ENCODE measurements around the gene KCND3.

Gene KCND3

GRCh38 chr1:111978695-111979094 lies 10.8 kb downstream of the KCND3 start:
- no peak for DNase-seq (ENCODE audit: low spot score)
- Histone ChIP-seq H3K4me3 (ENCODE audit: severe bottlenecking) (no peak overlapping the region), H3K27me3 (ENCODE audit: insufficient read depth, poor library complexity, severe bottlenecking) (peaks cover 5% of the 10 kb centered on the region), H3K27ac (ENCODE audit: poor library complexity, severe bottlenecking) (no peak overlapping the region), H3K4me1 (ENCODE audit: insufficient read depth, poor library complexity, severe bottlenecking) (no peaks in the 10 kb centered on the region), H3K9me3 (ENCODE audit: severe bottlenecking) (no peaks in the 10 kb centered on the region), H3K36me3 (ENCODE audit: low read depth) (no peaks in the 10 kb centered on the region)
- no peak for ATAC-seq (ENCODE audit: low read depth)
- TF ChIP-seq, protein P1, sequence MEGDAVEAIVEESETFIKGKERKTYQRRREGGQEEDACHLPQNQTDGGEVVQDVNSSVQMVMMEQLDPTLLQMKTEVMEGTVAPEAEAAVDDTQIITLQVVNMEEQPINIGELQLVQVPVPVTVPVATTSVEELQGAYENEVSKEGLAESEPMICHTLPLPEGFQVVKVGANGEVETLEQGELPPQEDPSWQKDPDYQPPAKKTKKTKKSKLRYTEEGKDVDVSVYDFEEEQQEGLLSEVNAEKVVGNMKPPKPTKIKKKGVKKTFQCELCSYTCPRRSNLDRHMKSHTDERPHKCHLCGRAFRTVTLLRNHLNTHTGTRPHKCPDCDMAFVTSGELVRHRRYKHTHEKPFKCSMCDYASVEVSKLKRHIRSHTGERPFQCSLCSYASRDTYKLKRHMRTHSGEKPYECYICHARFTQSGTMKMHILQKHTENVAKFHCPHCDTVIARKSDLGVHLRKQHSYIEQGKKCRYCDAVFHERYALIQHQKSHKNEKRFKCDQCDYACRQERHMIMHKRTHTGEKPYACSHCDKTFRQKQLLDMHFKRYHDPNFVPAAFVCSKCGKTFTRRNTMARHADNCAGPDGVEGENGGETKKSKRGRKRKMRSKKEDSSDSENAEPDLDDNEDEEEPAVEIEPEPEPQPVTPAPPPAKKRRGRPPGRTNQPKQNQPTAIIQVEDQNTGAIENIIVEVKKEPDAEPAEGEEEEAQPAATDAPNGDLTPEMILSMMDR (IDR thresholded peaks at IDR 0.05; ENCODE audit: poor library complexity, severe bottlenecking), result no peak

DNA sequence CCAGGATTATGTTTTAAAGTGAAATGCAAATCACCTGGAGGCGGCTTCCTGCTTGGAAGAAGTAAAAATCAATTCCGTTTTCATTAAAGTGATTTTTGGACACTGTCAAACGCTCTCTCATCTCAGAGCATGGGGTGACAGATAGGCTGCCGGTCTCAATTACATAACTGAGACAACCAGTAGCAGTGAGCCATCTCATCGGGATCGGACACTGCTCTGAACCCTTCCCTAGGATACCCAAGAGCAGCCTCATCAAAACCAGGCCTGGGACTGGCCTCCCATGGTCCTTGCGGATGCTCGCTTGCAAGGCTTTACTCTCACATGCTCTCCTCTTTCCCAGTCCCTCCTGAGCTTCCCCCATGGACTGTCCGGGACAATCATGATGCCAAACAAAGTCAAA lies 12.1 kb downstream of the KCND3 start:
- H3K27ac ChIP-seq (ENCODE audit: poor library complexity, severe bottlenecking), result no peak overlapping the region
- H3K36me3 ChIP-seq (ENCODE audit: low read depth), result no peaks in the 10 kb centered on the region
- H3K27me3 ChIP-seq (ENCODE audit: insufficient read depth, poor library complexity, severe bottlenecking), result peaks cover 5% of the 10 kb centered on the region
- no peaks in the 10 kb centered on the region for H3K9me3 ChIP-seq (ENCODE audit: severe bottlenecking)
- TF ChIP-seq, protein P1 (IDR thresholded peaks at IDR 0.05; ENCODE audit: poor library complexity, severe bottlenecking), result no peak
- no peaks in the 10 kb centered on the region for H3K4me1 ChIP-seq (ENCODE audit: insufficient read depth, poor library complexity, severe bottlenecking)
- ATAC-seq (ENCODE audit: low read depth) (no peak), DNase-seq (ENCODE audit: low spot score) (no peak)
- H3K4me3 ChIP-seq (ENCODE audit: severe bottlenecking), result no peak overlapping the region

GRCh38 chr1:111976842-111977241 lies 12.6 kb downstream of the KCND3 start:
- no peaks in the 10 kb centered on the region for H3K36me3 ChIP-seq (ENCODE audit: low read depth)
- no peak for ATAC-seq (ENCODE audit: low read depth)
- H3K27ac ChIP-seq (ENCODE audit: poor library complexity, severe bottlenecking), result no peak overlapping the region
- no peak overlapping the region for H3K4me3 ChIP-seq (ENCODE audit: severe bottlenecking)
- no peaks in the 10 kb centered on the region for H3K4me1 ChIP-seq (ENCODE audit: insufficient read depth, poor library complexity, severe bottlenecking)
- peaks cover 5% of the 10 kb centered on the region for H3K27me3 ChIP-seq (ENCODE audit: insufficient read depth, poor library complexity, severe bottlenecking)
- H3K9me3 ChIP-seq (ENCODE audit: severe bottlenecking), result no peaks in the 10 kb centered on the region
- no peak for DNase-seq (ENCODE audit: low spot score)
- TF ChIP-seq, protein P1 (IDR thresholded peaks at IDR 0.05; ENCODE audit: poor library complexity, severe bottlenecking), result no peak

DNA sequence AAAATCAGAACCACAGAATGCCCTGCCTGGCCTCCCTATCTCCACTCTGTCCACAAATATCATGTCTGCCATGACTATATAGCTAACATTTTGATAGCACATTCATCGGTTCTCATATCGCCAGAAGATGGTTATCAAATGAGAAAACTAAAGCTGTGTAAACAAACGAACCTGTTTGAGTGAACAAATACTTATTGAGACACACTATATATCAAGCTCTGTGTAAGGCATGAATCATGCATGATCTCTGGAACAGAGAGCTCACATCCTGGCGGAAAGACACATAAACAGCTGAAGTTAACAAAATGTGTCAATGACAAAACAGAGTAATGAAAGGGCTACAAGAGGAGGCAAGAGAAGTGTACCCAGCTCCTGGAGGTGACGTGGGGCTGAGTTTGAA lies 13.1 kb downstream of the KCND3 start:
- H3K27ac ChIP-seq (ENCODE audit: poor library complexity, severe bottlenecking), result no peak overlapping the region
- no peaks in the 10 kb centered on the region for H3K36me3 ChIP-seq (ENCODE audit: low read depth)
- DNase-seq (ENCODE audit: low spot score) (no peak), ATAC-seq (ENCODE audit: low read depth) (peak; percentile 86)
- H3K4me1 ChIP-seq (ENCODE audit: insufficient read depth, poor library complexity, severe bottlenecking), result no peaks in the 10 kb centered on the region
- TF ChIP-seq, protein P1 (IDR thresholded peaks at IDR 0.05; ENCODE audit: poor library complexity, severe bottlenecking), result no peak
- H3K4me3 ChIP-seq (ENCODE audit: severe bottlenecking), result no peak overlapping the region
- peaks cover 5% of the 10 kb centered on the region for H3K27me3 ChIP-seq (ENCODE audit: insufficient read depth, poor library complexity, severe bottlenecking)
- no peaks in the 10 kb centered on the region for H3K9me3 ChIP-seq (ENCODE audit: severe bottlenecking)

GRCh38 chr1:111973150-111973790 lies 16.2 kb downstream of the KCND3 start:
- no peak for ATAC-seq (ENCODE audit: low read depth)
- no peak overlapping the region for H3K27ac ChIP-seq (ENCODE audit: poor library complexity, severe bottlenecking)
- peaks cover 5% of the 10 kb centered on the region for H3K27me3 ChIP-seq (ENCODE audit: insufficient read depth, poor library complexity, severe bottlenecking)
- H3K36me3 ChIP-seq (ENCODE audit: low read depth), result no peaks in the 10 kb centered on the region
- DNase-seq (ENCODE audit: low spot score), result no peak
- TF ChIP-seq, protein P1 (IDR thresholded peaks at IDR 0.05; ENCODE audit: poor library complexity, severe bottlenecking), result no peak
- no peaks in the 10 kb centered on the region for H3K4me1 ChIP-seq (ENCODE audit: insufficient read depth, poor library complexity, severe bottlenecking)
- no peak overlapping the region for H3K4me3 ChIP-seq (ENCODE audit: severe bottlenecking)
- H3K9me3 ChIP-seq (ENCODE audit: severe bottlenecking), result no peaks in the 10 kb centered on the region
